ENCODE data around the gene ACSF3. TPM values are rescaled to one million over a fixed set of nuclear protein-coding genes. Genes with fewer than 3 reads are reported as not detected.

Gene ACSF3
- total RNA-seq, 1 donor from 2014 or later: 31.7 TPM

DNA sequence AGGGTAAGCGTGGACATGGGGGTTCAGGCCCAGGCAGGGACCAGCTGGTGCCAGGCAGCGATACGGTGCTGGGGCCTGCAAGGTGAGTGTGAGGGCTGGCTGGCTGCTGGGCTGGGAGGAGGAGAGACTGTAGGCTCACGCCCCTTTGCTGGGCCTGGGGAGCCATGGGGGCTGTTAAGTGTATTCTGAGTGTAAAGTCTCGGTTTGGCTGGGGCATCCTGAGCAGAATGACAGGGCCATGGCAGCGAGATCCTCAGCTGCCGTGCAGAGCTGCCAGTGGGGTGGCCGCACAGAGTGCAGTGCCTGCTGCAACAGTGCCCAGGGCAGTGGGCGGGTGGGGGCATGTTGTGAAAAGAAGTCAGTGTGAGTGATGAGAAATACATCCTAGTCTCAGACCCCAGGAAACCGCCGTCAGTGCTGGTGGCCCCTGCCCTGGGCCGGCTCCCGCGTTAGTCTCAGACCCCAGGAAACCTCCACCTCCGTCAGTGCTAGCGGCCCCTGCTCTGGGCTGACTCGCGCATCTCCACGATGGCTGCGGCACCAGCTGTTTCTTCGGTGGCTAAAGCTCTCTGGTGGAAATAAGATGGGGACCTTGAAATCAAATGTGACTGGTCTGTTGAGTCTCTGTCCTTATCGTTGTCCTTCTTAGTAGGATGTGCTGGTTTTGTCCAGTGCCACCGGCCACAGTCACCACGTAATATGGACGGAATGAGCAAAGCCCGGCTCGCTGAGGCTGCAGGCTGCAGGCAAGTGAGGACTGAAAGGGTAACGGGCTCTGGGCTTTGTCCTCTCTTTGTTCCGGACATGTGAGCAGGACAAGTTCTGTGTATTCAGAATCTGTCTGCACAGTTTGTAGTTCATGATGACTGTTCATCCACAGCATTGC, 22.9 kb downstream of the ACSF3 start:
- H3K36me3 ChIP-seq: peaks cover 92% of the 10 kb centered on the region
- TF ChIP-seq, protein P1, sequence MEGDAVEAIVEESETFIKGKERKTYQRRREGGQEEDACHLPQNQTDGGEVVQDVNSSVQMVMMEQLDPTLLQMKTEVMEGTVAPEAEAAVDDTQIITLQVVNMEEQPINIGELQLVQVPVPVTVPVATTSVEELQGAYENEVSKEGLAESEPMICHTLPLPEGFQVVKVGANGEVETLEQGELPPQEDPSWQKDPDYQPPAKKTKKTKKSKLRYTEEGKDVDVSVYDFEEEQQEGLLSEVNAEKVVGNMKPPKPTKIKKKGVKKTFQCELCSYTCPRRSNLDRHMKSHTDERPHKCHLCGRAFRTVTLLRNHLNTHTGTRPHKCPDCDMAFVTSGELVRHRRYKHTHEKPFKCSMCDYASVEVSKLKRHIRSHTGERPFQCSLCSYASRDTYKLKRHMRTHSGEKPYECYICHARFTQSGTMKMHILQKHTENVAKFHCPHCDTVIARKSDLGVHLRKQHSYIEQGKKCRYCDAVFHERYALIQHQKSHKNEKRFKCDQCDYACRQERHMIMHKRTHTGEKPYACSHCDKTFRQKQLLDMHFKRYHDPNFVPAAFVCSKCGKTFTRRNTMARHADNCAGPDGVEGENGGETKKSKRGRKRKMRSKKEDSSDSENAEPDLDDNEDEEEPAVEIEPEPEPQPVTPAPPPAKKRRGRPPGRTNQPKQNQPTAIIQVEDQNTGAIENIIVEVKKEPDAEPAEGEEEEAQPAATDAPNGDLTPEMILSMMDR (IDR thresholded peaks at IDR 0.05): no peak
- no peak overlapping the region for H3K27ac ChIP-seq
- DNase-seq (peak; percentile 43), ATAC-seq (no peak)
- peaks cover 15% of the 10 kb centered on the region for H3K4me1 ChIP-seq
- H3K4me3 ChIP-seq: no peak overlapping the region
- no peaks in the 10 kb centered on the region for H3K27me3 ChIP-seq (ENCODE audit: low read depth)
- H3K9me3 ChIP-seq: no peaks in the 10 kb centered on the region
- intact Hi-C loops (cut with DNase I): no loop called here

DNA sequence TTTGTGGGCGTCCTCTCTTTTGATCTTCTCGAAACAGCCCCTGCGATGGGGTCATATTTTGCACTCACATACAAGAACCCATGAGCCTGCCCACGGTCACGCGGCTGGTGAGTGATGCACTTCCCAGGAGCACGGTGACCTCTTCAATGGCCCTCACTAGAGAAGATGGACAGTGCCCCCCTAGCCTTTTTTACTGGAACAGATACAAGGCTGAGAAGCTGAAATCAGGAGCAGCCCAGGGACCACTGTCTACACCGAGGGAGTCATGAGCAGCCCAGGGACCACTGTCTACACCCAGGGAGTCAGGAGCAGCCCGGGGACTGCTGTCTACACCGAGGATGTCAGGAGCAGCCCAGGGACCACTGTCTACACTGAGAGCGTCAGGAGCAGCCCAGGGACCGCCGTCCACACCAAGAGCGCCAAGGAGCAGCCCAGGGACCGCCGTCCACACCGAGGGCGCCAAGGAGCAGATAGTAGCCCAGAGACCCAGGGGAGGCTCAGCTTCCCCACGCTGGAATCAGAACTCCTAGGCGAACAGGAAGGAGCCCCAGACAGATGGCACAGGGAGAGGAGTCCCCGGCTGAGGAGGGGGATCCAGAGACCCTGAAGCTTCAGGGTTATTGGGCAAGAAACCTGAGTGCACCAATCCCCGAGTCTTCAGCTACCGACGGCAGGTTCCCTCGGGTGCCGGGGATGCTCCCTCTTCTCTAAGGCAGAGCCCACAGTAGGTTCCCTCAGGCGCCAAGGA, 23.7 kb downstream of the ACSF3 start:
- H3K9me3 ChIP-seq: no peaks in the 10 kb centered on the region
- no peaks in the 10 kb centered on the region for H3K27me3 ChIP-seq (ENCODE audit: low read depth)
- no peak overlapping the region for H3K4me3 ChIP-seq
- no peak overlapping the region for H3K27ac ChIP-seq
- H3K36me3 ChIP-seq: peaks cover 89% of the 10 kb centered on the region
- intact Hi-C loops (cut with DNase I): no loop called here
- TF ChIP-seq, protein P1 (IDR thresholded peaks at IDR 0.05): no peak
- DNase-seq (peak; percentile 39), ATAC-seq (no peak)
- peaks cover 15% of the 10 kb centered on the region for H3K4me1 ChIP-seq

DNA sequence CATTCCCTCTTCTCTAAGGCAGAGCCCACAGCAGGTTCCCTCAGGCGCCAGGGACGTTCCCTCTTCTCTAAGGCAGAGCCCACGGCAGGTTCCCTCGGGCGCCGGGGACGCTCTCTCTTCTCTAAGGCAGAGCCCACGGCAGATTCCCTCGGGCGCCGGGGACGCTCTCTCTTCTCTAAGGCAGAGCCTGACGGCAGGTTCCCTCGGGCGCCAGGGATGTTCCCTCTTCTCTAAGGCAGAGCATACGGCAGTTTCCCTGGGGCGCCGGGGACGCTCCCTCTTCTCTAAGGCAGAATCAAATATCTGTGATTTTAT, 24.3 kb downstream of the ACSF3 start:
- H3K36me3 ChIP-seq: peaks cover 89% of the 10 kb centered on the region
- TF ChIP-seq, protein P1 (IDR thresholded peaks at IDR 0.05): no peak

DNA sequence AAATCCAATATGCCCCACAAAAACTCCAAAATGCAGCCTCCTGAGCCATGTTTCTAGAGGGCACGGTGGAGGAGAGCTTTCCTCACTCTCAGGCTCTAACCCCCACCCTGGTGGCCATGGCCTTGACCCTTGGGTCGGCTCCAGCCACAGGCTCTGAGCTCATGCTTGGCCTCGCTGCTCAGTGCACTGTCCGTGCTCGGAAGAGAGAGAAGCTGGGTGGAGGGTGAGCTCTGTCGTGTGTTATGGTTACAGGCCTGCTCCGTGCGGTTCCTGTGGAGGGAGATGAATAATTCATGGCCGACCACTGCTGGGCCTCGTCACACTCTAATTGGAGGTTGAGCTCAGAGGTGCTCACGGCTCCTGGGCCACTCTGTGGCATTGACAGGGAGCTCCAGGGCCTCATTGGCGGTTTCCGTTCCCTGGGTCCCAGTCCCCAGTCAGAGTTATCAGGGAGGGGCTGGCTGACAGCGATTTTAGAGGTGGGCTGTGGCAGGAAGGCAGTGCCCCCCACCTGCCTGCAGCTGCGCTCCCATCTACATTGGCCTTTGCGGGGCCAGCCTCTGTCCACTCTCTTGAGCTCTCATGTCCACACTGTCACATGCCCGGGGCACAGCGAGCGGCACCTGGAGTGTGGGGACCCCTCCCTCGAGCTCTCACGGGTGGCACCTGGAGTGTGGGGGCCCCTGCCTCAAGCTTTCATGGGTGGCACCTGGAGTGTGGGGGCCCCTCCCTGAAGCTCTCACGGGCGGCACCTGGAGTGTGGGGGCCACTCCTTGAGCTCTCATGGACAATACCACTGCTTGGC, 24.9 kb downstream of the ACSF3 start:
- Histone ChIP-seq H3K36me3 (peaks cover 89% of the 10 kb centered on the region), H3K4me1 (peaks cover 22% of the 10 kb centered on the region), H3K27ac (no peak overlapping the region), H3K9me3 (no peaks in the 10 kb centered on the region), H3K4me3 (no peak overlapping the region), H3K27me3 (ENCODE audit: low read depth) (no peaks in the 10 kb centered on the region)
- intact Hi-C loops (cut with DNase I): no loop called here
- ATAC-seq (no peak), DNase-seq (peak; percentile 41)
- TF ChIP-seq, protein P1 (IDR thresholded peaks at IDR 0.05): no peak

More for the DNA sequence above, 24.3 kb downstream of the ACSF3 start:
- H3K27ac ChIP-seq: no peak overlapping the region
- intact Hi-C loops (cut with DNase I): no loop called here
- no peaks in the 10 kb centered on the region for H3K9me3 ChIP-seq
- H3K4me3 ChIP-seq: no peak overlapping the region
- DNase-seq (peak; percentile 36), ATAC-seq (no peak)
- H3K27me3 ChIP-seq (ENCODE audit: low read depth): no peaks in the 10 kb centered on the region
- H3K4me1 ChIP-seq: peaks cover 17% of the 10 kb centered on the region

DNA sequence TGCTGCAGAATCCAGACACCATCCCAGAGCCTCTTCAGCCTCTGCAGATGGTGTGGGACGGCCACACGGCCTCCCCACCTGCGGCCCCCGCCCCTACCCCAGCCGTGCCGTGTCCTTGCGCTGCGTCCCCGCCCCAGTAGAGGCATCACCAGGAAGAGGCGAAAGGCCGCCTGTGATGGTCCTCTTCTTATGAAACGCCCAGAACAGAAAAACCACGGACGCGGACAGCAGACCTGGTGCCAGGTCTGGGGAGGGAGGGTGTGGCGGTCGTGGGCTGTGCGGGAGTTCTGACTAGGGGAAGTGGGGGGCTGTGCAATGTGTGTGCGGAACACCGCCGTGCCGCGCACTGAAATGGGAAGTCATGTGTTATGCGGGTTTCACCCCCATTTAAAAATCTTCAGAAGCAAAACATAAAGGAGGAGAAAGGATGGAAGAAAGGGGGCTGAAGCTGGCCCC, 25.5 kb downstream of the ACSF3 start:
- intact Hi-C loops (cut with DNase I): no loop called here
- H3K4me1 ChIP-seq: peaks cover 19% of the 10 kb centered on the region
- H3K27me3 ChIP-seq (ENCODE audit: low read depth): no peaks in the 10 kb centered on the region
- TF ChIP-seq, protein P1 (IDR thresholded peaks at IDR 0.05): no peak
- DNase-seq (peak; percentile 36), ATAC-seq (no peak)
- H3K36me3 ChIP-seq: peaks cover 89% of the 10 kb centered on the region
- no peak overlapping the region for H3K27ac ChIP-seq
- no peaks in the 10 kb centered on the region for H3K9me3 ChIP-seq
- no peak overlapping the region for H3K4me3 ChIP-seq
